Panc1 (cell line): ENCODE measurements around the gene MOB1B. TPM values are rescaled to one million over a fixed set of nuclear protein-coding genes. Genes with fewer than 3 reads are reported as not detected.

ENCODE experiments used
- ATAC-seq: fragments of 200-7000 bp; cut with Tn5 transposase; 2 replicates; pipeline ENCODE4 v1.9.1; 2020; ENCODE audit warnings: mild to moderate bottlenecking, moderate library complexity
- BruUV-seq: library from RNA; stranded (reverse); fragments of 400-500 nt; replicated peaks from 2 replicates; lab custom pipeline; 2021; lab: Mats Ljungman, UMichigan
- CTCF ChIA-PET: fragments of 300-600 bp; sonication (Branson Sonifier 250); formaldehyde crosslinking; loops from one replicate; lab custom pipeline; 2022; ENCODE audit warnings: antibody characterized with exemption; lab: Charles Lee
- POLR2A ChIA-PET: fragments of 300-600 bp; sonication (Branson Sonifier 250); formaldehyde crosslinking; loops from one replicate; lab custom pipeline; 2022; ENCODE audit warnings: antibody characterized with exemption; lab: Charles Lee
- DNase-seq: peaks from one replicate; pipeline ENCODE4 v3.0.0-alpha.2; 2010; ENCODE audit warnings: low read depth, low spot score
- H3K27ac ChIP-seq: 2 replicates; pipeline ENCODE4 v1.5.1; 2011; ENCODE audit warnings: mild to moderate bottlenecking, low read length, inconsistent platforms
- H3K27me3 ChIP-seq: fragments of 200-500 bp; sonication (Bioruptor generic); 2 replicates; pipeline ENCODE4 v1.6.0; 2014; ENCODE audit warnings: low read length, inconsistent platforms; ENCODE audit not compliant: control insufficient read depth, insufficient read depth
- H3K36me3 ChIP-seq: fragments of 200-500 bp; sonication (Bioruptor generic); 2 replicates; pipeline ENCODE4 v1.5.1; 2014; ENCODE audit warnings: inconsistent platforms, mild to moderate bottlenecking, low read length, moderate library complexity; ENCODE audit not compliant: control insufficient read depth, insufficient read depth
- H3K4me1 ChIP-seq: 2 replicates; pipeline ENCODE4 v1.5.1; 2011; ENCODE audit warnings: inconsistent platforms, mild to moderate bottlenecking, low read length, moderate library complexity; ENCODE audit not compliant: control insufficient read depth, insufficient read depth
- H3K4me3 ChIP-seq, 2 experiments: 2 replicates each; pipeline ENCODE4 v1.5.1; 2011 to 2012; ENCODE audit warnings: low read depth in 2 of 2, low read length in 2 of 2, mild to moderate bottlenecking in 2 of 2, inconsistent platforms in 1 of 2, moderate library complexity in 1 of 2
- H3K9me3 ChIP-seq: fragments of 200-500 bp; sonication (Bioruptor generic); 2 replicates; pipeline ENCODE4 v1.5.1; 2014; ENCODE audit warnings: low read depth, mild to moderate bottlenecking, inconsistent platforms, low read length, moderate library complexity; ENCODE audit not compliant: control insufficient read depth, insufficient read depth
- CTCF ChIP-seq: fragments of 450-650 bp; IDR thresholded peaks from 2 replicates; pipeline ENCODE4 v1.5.1; 2017; ENCODE audit warnings: mild to moderate bottlenecking
- POLR2AphosphoS5 ChIP-seq: IDR thresholded peaks from 2 replicates; pipeline ENCODE4 v1.6.1; 2012; ENCODE audit warnings: mild to moderate bottlenecking, low read depth, low read length, moderate library complexity
- SIN3A ChIP-seq: IDR thresholded peaks from 2 replicates; pipeline ENCODE4 v1.6.1; 2012; ENCODE audit warnings: low read depth, mild to moderate bottlenecking, low read length, moderate library complexity, borderline replicate concordance; ENCODE audit not compliant: insufficient read depth
- TCF7L2 ChIP-seq: IDR thresholded peaks from 2 replicates; pipeline ENCODE4 v1.6.1; 2011; ENCODE audit warnings: mild to moderate bottlenecking, low read depth, low read length, inconsistent platforms
- in situ Hi-C: cut with HindIII; loops from 2 replicates; pipeline ENCODE4 v1.10.0; 2016; ENCODE audit warnings: low sequenced_read_pairs, low pct_unique_long_range_greater_than_20kb
- intact Hi-C: fragments of 100-400 bp; cut with micrococcal nuclease; formaldehyde crosslinking; loops from one replicate; pipeline ENCODE4 v1.10.0; 2022; ENCODE audit not compliant: unreplicated experiment
- total RNA-seq: library from RNA; stranded (reverse); gene quantifications from one replicate; pipeline ENCODE4 v1.2.1, GENCODE V29; 2021; ENCODE audit not compliant: unreplicated experiment
- TF ChIP-seq, protein P1 (sequence below), 2 experiments: IDR thresholded peaks; 2 replicates each; pipeline ENCODE4 v1.6.1; 2011 to 2012; ENCODE audit warnings: low read depth in 2 of 2, control low read depth in 1 of 2, low read length in 1 of 2, mild to moderate bottlenecking in 1 of 2, moderate library complexity in 1 of 2; ENCODE audit not compliant: insufficient read depth in 1 of 2

Gene MOB1B
- total RNA-seq, 1 experiment from 2014 or later: 20.1 TPM

DNA sequence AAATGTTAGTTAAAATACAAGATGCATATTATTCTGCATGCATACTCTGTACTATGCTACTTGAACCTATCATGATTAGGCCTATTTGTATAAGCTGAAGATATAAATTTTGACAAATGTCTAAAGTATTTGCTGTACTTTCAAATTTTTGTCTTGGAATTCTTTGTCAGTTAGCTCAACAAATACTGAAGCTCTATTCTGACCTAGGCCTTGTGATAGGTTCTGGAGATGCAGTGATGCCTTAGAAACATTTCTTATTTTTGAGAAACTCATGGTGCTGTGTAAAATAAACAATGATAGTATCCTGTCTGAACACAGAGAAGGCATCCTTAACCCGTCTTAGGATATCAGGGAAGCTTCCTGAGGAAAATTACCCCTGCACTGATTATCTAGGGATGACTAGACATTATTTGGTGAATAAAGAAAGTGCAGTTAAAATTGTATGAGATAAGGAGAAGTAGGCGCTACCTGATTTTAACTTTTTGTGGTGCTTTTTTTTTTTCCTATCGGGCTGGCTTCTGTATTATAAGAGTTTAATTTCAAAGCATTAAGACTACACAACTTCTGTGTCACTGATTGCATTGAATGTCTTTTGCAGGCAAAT is 43.4 kb downstream of the MOB1B start:
- in situ Hi-C loops (no loop called here), intact Hi-C loops (no loop called here)
- POLR2A ChIA-PET: no interaction called here
- BruUV-seq: no TSS peak
- H3K4me1 ChIP-seq: no peaks in the 10 kb centered on the region
- no peak for ATAC-seq
- H3K9me3 ChIP-seq: no peaks in the 10 kb centered on the region
- no peak overlapping the region for H3K4me3 ChIP-seq
- TF ChIP-seq SIN3A (no peak), POLR2AphosphoS5 (no peak), TCF7L2 (no peak), CTCF (no peak)
- TF ChIP-seq, protein P1, sequence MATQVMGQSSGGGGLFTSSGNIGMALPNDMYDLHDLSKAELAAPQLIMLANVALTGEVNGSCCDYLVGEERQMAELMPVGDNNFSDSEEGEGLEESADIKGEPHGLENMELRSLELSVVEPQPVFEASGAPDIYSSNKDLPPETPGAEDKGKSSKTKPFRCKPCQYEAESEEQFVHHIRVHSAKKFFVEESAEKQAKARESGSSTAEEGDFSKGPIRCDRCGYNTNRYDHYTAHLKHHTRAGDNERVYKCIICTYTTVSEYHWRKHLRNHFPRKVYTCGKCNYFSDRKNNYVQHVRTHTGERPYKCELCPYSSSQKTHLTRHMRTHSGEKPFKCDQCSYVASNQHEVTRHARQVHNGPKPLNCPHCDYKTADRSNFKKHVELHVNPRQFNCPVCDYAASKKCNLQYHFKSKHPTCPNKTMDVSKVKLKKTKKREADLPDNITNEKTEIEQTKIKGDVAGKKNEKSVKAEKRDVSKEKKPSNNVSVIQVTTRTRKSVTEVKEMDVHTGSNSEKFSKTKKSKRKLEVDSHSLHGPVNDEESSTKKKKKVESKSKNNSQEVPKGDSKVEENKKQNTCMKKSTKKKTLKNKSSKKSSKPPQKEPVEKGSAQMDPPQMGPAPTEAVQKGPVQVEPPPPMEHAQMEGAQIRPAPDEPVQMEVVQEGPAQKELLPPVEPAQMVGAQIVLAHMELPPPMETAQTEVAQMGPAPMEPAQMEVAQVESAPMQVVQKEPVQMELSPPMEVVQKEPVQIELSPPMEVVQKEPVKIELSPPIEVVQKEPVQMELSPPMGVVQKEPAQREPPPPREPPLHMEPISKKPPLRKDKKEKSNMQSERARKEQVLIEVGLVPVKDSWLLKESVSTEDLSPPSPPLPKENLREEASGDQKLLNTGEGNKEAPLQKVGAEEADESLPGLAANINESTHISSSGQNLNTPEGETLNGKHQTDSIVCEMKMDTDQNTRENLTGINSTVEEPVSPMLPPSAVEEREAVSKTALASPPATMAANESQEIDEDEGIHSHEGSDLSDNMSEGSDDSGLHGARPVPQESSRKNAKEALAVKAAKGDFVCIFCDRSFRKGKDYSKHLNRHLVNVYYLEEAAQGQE (IDR thresholded peaks at IDR 0.05; ENCODE audit: insufficient read depth in 1 of 2, low read depth in 2 of 2, low read length in 1 of 2): no peak
- H3K27ac ChIP-seq: no peak overlapping the region
- CTCF ChIA-PET: no interaction called here
- H3K27me3 ChIP-seq: no peaks in the 10 kb centered on the region
- no peak for DNase-seq
- H3K36me3 ChIP-seq: no peaks in the 10 kb centered on the region

- DNase-seq (no peak), ATAC-seq (no peak)
- Histone ChIP-seq H3K4me1 (no peaks in the 10 kb centered on the region), H3K27me3 (no peaks in the 10 kb centered on the region), H3K27ac (no peak overlapping the region), H3K36me3 (no peaks in the 10 kb centered on the region), H3K4me3 (no peak overlapping the region), H3K9me3 (no peaks in the 10 kb centered on the region)
- intact Hi-C loops: no loop called here
- POLR2A ChIA-PET: no interaction called here
- BruUV-seq: no TSS peak
- CTCF ChIA-PET: no interaction called here
- in situ Hi-C loops: no loop called here
- TF ChIP-seq, protein P1 (IDR thresholded peaks at IDR 0.05; ENCODE audit: insufficient read depth in 1 of 2, low read depth in 2 of 2, low read length in 1 of 2): no peak
- no peak for TF ChIP-seq CTCF
- no peak for TF ChIP-seq POLR2AphosphoS5
- no peak for TF ChIP-seq SIN3A
- no peak for TF ChIP-seq TCF7L2
Measured at GRCh38 chr4:70946939-70947338, 44.8 kb downstream of the MOB1B start.
